ENCODE measurements around the gene ITGAD. TPM values are rescaled to one million over a fixed set of nuclear protein-coding genes. Genes with fewer than 3 reads are reported as not detected.

ITGAD gene
- total and polyA plus RNA-seq, 2 of the 8 experiments (the other 6 are each of a cell fraction or from before 2014, with no cell fraction given): 0.06 TPM; not detected in 1

GRCh38 chr16:31407406-31407805 lies 14.3 kb downstream of the ITGAD start:
- no peaks in the 10 kb centered on the region for H3K79me1 ChIP-seq (ENCODE audit: low read depth, low read length)
- CTCF ChIA-PET (ENCODE audit: partially characterized antibody): interaction anchor here (1.1 kb wide), 1 partner anchor 25 kb away, joined by 5 read pairs; no protein-coding TSS in a partner anchor
- TF ChIP-seq TCF12 (IDR thresholded peaks at IDR 0.05; ENCODE audit: low read depth, low read length): no peak
- TF ChIP-seq, protein P1, sequence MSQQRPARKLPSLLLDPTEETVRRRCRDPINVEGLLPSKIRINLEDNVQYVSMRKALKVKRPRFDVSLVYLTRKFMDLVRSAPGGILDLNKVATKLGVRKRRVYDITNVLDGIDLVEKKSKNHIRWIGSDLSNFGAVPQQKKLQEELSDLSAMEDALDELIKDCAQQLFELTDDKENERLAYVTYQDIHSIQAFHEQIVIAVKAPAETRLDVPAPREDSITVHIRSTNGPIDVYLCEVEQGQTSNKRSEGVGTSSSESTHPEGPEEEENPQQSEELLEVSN (IDR thresholded peaks at IDR 0.05): no peak
- TF ChIP-seq CHD1 (IDR thresholded peaks at IDR 0.05; ENCODE audit: low read depth, low read length): no peak
- TF ChIP-seq EGR1 (IDR thresholded peaks at IDR 0.05; ENCODE audit: borderline replicate concordance, low read depth, low read length): no peak
- no peak for TF ChIP-seq HDAC2 (IDR thresholded peaks at IDR 0.05; ENCODE audit: borderline replicate concordance in 1 of 2, low read depth in 2 of 2, low read length in 2 of 2)
- no peak for TF ChIP-seq CTCF (IDR thresholded peaks at IDR 0.05; ENCODE audit: control extremely low read depth in 1 of 3, insufficient read depth in 1 of 3, low read depth in 1 of 3, low read length in 3 of 3)
- TF ChIP-seq EP300 (IDR thresholded peaks at IDR 0.05; ENCODE audit: borderline replicate concordance in 1 of 2, low read depth in 2 of 2, low read length in 2 of 2): no peak
- no peak for TF ChIP-seq KDM4A (IDR thresholded peaks at IDR 0.05; ENCODE audit: low read depth, low read length, severe bottlenecking)
- TF ChIP-seq PHF8 (conservative IDR thresholded peaks at IDR 0.05; ENCODE audit: low read depth, low read length): no peak
- no peak for TF ChIP-seq TBP (IDR thresholded peaks at IDR 0.05; ENCODE audit: low read depth, low read length)

More at GRCh38 chr16:31407406-31407805, 14.3 kb downstream of the ITGAD start:
- Histone ChIP-seq H2AFZ (ENCODE audit: low read length) (no peak overlapping the region), H4K20me1 (replicated peaks in 1 of 2; ENCODE audit: control insufficient read depth in 1 of 2, insufficient read depth in 2 of 2, low read length in 2 of 2) (no peaks in the 10 kb centered on the region), H2BK12ac (ENCODE audit: low read depth, low read length) (no peak overlapping the region), H3K18ac (ENCODE audit: extremely low read depth, low read length) (no peak overlapping the region), H3K36me3 (ENCODE audit: control insufficient read depth in 2 of 4, insufficient read depth in 4 of 4, low read length in 3 of 4) (no peaks in the 10 kb centered on the region), H3K4me1 (replicated peaks in 1 of 4; ENCODE audit: control insufficient read depth in 3 of 4, insufficient read depth in 4 of 4, low read length in 3 of 4) (no peaks in the 10 kb centered on the region), H4K5ac (ENCODE audit: insufficient read length, low read depth, low read length) (no peak overlapping the region), H4K8ac (ENCODE audit: extremely low read depth, insufficient read depth, low read length) (no peak overlapping the region; the same call in 1 of the 2 replicates), H3K27me3 (replicated peaks in 1 of 4; ENCODE audit: control insufficient read depth in 3 of 4, extremely low read depth in 1 of 4, insufficient read depth in 3 of 4, low read length in 3 of 4) (no peaks in the 10 kb centered on the region), H3K4me2 (ENCODE audit: insufficient read depth in 1 of 2, low read depth in 2 of 2, low read length in 2 of 2) (no peak overlapping the region), H3K9ac (replicated peaks in 1 of 4; ENCODE audit: extremely low read depth in 1 of 4, low read depth in 3 of 4, low read length in 3 of 4) (no peak overlapping the region), H3K23ac (ENCODE audit: insufficient read length) (no peak overlapping the region), H3K4ac (replicated peaks; ENCODE audit: insufficient read length, low read depth, low read length) (no peak overlapping the region), H3K56ac (replicated peaks; ENCODE audit: insufficient read length, low read depth, low read length) (no peak overlapping the region), H3K4me3 (ENCODE audit: extremely low read depth in 1 of 4, insufficient read depth in 2 of 4, low read depth in 3 of 4, low read length in 4 of 4) (no peak overlapping the region), H3K79me2 (ENCODE audit: control insufficient read depth in 1 of 2, insufficient read depth in 2 of 2, low read length in 2 of 2) (no peaks in the 10 kb centered on the region), H2BK15ac (ENCODE audit: low read length) (no peak overlapping the region), H2BK20ac (ENCODE audit: low read length) (no peak overlapping the region), H3K14ac (ENCODE audit: insufficient read length) (no peak overlapping the region), H2BK120ac (replicated peaks; ENCODE audit: low read depth, low read length) (no peak overlapping the region), H3K9me3 (ENCODE audit: insufficient read depth in 2 of 2, low read depth in 1 of 2, low read length in 1 of 2) (no peaks in the 10 kb centered on the region), H2AK5ac (ENCODE audit: low read depth, low read length) (no peak overlapping the region), H3K27ac (ENCODE audit: low read depth, low read length) (no peak overlapping the region), H3K23me2 (ENCODE audit: low read depth, low read length) (no peaks in the 10 kb centered on the region), H4K91ac (replicated peaks; ENCODE audit: insufficient read length, low read length) (no peak overlapping the region), H2BK5ac (ENCODE audit: low read depth, low read length) (no peak overlapping the region)
- DNase-seq (ENCODE audit: low read depth in 1 of 2, low spot score in 2 of 2) (no peak), FAIRE-seq (no peak)
- 86% methylated on average over 8 of the region's 8 CpGs; no CpG with 5 or more reads in 1 of the 2 experiments for WGBS, 2 experiments (ENCODE audit: extremely low coverage in 1 of 2, insufficient coverage in 1 of 2, insufficient read length in 1 of 2, insufficient replicate concordance in 2 of 2, low coverage in 1 of 2, low lambda C conversion rate in 2 of 2, missing lambda C conversion rate in 1 of 2)
- POLR2A ChIA-PET (ENCODE audit: partially characterized antibody): no interaction called here

All from H1 (cell line).